ENCODE data around the gene COQ4.
A peak's percentile ranks its signal among the peaks of the same experiment; 100 is the strongest.

Gene COQ4

DNA sequence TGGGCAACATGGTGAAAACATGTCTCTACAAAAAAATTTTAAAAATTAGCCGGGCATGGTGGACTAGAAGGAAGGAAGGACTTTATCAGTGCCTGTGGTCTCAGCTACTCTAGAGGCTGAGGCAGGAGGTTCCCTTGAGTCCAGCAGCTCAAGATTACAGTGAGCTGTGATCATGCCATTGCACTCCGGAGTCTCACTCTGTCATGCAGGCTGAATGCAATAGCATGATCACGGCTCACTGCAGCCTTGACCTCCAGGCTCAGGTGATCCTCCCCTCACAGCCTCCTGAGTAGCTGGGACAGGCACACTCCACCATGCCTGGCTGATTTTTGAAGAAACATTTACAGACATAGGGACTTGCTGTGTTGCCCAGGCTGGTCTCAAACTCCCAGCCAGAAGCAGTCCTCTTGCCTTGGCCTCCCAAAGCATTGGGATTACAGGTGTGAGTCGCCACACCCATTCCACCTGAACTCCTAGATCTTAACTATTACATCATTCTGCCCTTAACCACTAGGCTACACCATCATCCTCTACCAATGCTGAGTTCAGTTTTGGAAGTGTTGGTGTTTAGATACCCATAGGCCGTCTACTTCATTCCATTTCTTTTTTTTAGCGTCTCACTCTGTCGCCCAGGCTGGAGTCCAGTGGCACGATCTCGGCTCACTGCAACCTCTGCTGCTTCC, 46.5 kb downstream of the COQ4 start:
- DNase-seq (ENCODE audit: low spot score), result no peak
- TF ChIP-seq, protein P1, sequence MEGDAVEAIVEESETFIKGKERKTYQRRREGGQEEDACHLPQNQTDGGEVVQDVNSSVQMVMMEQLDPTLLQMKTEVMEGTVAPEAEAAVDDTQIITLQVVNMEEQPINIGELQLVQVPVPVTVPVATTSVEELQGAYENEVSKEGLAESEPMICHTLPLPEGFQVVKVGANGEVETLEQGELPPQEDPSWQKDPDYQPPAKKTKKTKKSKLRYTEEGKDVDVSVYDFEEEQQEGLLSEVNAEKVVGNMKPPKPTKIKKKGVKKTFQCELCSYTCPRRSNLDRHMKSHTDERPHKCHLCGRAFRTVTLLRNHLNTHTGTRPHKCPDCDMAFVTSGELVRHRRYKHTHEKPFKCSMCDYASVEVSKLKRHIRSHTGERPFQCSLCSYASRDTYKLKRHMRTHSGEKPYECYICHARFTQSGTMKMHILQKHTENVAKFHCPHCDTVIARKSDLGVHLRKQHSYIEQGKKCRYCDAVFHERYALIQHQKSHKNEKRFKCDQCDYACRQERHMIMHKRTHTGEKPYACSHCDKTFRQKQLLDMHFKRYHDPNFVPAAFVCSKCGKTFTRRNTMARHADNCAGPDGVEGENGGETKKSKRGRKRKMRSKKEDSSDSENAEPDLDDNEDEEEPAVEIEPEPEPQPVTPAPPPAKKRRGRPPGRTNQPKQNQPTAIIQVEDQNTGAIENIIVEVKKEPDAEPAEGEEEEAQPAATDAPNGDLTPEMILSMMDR (IDR thresholded peaks at IDR 0.05), result no peak

DNA sequence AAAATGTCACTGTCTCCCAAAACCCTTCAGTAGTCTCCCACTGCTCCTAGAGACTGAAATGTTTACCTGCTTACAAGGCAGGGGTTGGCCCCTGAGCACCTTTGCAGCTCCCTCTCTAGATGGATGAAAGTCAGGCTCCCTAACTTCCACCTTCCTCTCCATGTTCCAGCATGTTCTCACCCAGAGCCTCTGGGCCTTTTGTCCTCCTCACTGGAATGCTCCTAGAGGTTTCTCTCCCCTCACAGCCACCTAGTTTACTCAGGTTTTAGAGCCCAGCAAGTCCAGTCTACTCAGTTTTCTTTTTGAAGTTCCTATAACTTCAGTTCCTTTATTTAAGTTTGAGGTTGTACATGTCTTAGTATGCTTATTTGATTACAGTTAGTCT, 47.7 kb downstream of the COQ4 start:
- Histone ChIP-seq H3K27ac (peak overlapping the region; percentile 72 to 97), H3K4me3 (peak overlapping the region; percentile 85)
- no peak for DNase-seq (ENCODE audit: low spot score)
- TF ChIP-seq, protein P1 (IDR thresholded peaks at IDR 0.05), result no peak

More for the DNA sequence above, 46.5 kb downstream of the COQ4 start:
- Histone ChIP-seq H3K27ac (no peak overlapping the region), H3K4me3 (no peak overlapping the region)

DNA sequence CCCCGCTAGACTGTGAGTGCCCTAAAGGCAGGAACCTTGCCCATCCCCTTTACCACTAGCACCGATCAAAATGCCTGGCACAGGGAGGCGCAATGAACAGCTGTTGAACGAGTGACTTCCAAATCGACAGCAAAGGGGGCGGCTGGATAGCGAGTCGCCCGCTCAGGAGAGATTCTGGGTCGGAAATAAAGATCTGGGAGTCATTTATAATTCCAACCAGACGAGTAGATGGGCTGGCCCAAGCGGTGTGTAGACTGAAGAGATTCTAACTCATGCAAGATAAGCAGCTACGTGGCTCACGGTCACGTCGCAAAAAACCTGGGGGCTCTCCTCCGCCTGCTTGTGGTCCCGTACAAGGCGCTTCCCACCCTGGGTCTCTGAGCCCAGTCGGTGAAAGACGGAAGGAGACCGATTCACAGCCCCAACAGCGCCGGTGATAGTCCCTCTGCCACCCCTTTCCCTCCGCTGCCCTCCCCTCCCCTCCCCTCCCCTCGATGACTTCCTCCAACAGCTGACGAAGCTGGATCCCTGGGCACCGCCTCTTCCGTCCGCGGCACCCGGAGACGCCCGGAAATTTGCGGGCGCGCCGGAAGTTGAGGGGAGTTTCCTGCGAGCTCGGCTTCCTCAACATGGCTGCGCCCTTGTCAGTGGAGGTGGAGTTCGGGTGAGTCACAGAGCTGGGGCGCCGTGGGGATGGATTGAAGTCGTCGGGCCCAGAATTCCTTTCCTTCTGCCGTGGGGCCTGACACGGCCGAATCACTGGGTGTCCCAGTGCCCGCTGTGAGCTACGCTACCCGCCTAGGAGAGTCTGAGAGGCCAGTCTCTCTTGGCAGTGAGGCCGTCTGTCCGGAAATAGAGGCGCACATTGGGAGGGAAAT, 48.4 kb downstream of the COQ4 start, which contains the start of gene URM1:
Gene URM1 (plus strand): TSS at position 623 of the 878 bp plus-strand sequence. CDS start 7 bp downstream, at position 630.
- TF ChIP-seq, protein P1 (IDR thresholded peaks at IDR 0.05), result no peak
- Histone ChIP-seq H3K4me3 (peak within 1 kb of the TSS; percentile 85), H3K27ac (peak within 1 kb of the TSS; percentile 72 to 97)
- DNase-seq (ENCODE audit: low spot score), result peak; percentile 99

DNA sequence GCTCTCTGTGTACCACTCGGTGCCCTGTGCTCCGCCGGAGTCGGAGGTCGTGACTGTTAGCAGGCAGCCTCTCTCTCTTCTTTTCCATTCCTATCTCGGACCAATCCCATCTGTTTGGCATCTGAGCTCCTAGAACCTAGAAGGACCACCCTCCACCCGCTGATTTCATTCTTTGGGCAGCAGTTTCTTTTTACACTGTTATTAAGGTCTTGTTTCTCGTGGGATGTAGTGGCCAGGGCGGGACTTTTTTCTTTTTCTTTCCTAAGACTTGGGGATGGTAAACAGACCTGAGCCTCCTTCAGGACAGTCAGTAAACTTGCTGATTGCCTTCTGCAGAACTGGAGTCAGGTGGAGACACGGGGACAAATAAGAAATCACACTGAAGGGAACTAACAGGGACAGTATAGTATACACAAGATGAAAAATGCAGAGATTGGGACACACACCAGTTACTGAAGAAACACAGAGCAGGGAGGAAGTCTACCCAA, 49.0 kb downstream of the COQ4 start:
- Histone ChIP-seq H3K27ac (peak overlapping the region; percentile 72 to 97), H3K4me3 (peak overlapping the region; percentile 85)
- no peak for DNase-seq (ENCODE audit: low spot score)
- TF ChIP-seq, protein P1 (IDR thresholded peaks at IDR 0.05), result no peak

DNA sequence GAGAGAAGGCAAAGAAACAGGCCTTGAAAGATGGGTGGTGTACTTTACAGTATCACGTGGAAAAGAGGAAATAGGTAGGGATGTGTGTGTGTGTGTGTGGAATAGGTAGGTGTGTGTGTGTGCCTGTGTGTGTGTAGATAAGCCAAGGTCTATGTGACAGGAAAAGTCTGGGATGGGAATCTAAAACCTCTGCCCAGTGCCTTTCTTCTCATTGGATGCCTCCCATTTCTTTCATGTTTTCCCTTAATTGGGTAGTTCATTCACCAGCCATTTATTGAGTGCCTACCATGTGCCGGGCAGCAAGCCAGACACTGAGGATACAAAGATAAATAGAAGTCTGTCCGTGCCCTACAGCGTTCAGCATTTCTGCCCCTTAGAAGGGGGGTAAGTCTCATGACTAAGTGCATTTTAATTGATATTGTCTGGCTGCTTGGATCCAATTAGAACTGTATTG, 49.6 kb downstream of the COQ4 start:
- TF ChIP-seq, protein P1 (IDR thresholded peaks at IDR 0.05), result no peak
- Histone ChIP-seq H3K27ac (peak overlapping the region; percentile 26 to 72), H3K4me3 (peak overlapping the region; percentile 85)
- no peak for DNase-seq (ENCODE audit: low spot score)

DNA sequence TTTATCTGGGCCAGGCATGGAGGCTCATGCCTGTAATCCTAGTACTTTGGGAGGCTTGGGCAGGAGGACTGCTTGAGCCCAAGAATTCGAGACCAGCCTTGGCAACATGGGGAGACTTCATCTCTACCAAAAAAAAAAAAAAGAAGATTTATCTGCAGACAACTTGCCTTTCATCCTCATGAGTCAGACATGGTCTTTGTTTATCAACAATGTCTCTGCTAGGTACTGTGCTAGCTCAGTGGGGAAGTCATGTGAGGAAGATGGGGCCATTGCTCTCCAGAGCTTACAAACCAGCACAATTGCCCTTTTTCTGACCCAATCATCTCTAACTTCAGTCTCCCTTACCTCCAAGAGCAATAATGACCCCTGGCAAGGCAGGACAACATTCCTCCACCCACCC, 50.1 kb downstream of the COQ4 start:
- DNase-seq (ENCODE audit: low spot score), result no peak
- TF ChIP-seq, protein P1 (IDR thresholded peaks at IDR 0.05), result no peak
- no peak overlapping the region for H3K27ac ChIP-seq
- no peak overlapping the region for H3K4me3 ChIP-seq
